Lung (tissue), 16 donors: ENCODE results near the gene MTARC2. TPM values are rescaled to one million over a fixed set of nuclear protein-coding genes. Genes with fewer than 3 reads are reported as not detected.

Experiments
- ATAC-seq: fragments of 200-7000 bp; cut with Tn5 transposase; one replicate; pipeline ENCODE4 v1.9.1; 2020; ENCODE audit warnings: moderate number of reproducible peaks; ENCODE audit not compliant: insufficient read depth, low FRiP score
- DNase-seq, 3 donors: peaks; one replicate each; pipeline ENCODE4 v3.0.0-alpha.2; 2013 to 2017
- H3K27ac ChIP-seq, 2 donors: one replicate each; pipeline ENCODE4 v1.5.1; 2013; ENCODE audit warnings: mild to moderate bottlenecking in 2 of 2, moderate library complexity in 2 of 2, control low read depth in 1 of 2, inconsistent platforms in 1 of 2, low read depth in 1 of 2, low read length in 1 of 2
- H3K27me3 ChIP-seq, 3 donors: one replicate each; pipeline ENCODE4 v1.5.1; 2013; ENCODE audit warnings: low read length in 2 of 3; ENCODE audit not compliant: control insufficient read depth in 3 of 3, insufficient read depth in 3 of 3
- H3K36me3 ChIP-seq, 4 donors: one replicate each; pipeline ENCODE4 v1.5.1; 2013; ENCODE audit warnings: low read length in 4 of 4, mild to moderate bottlenecking in 1 of 4, moderate library complexity in 1 of 4; ENCODE audit not compliant: control insufficient read depth in 4 of 4, insufficient read depth in 4 of 4
- H3K4me1 ChIP-seq, 5 donors: one replicate each; pipeline ENCODE4 v1.5.1; 2013; ENCODE audit warnings: low read length in 5 of 5, mild to moderate bottlenecking in 2 of 5, moderate library complexity in 1 of 5; ENCODE audit not compliant: control insufficient read depth in 5 of 5, insufficient read depth in 5 of 5
- H3K4me3 ChIP-seq: one replicate; pipeline ENCODE4 v1.5.1; 2013; ENCODE audit warnings: mild to moderate bottlenecking, control low read depth, moderate library complexity
- H3K9ac ChIP-seq, 2 donors: one replicate each; pipeline ENCODE4 v1.5.1; 2013; ENCODE audit warnings: low read length in 2 of 2, control low read depth in 1 of 2; ENCODE audit not compliant: insufficient read depth in 1 of 2
- H3K9me3 ChIP-seq, 4 donors: one replicate each; pipeline ENCODE4 v1.5.1; 2013; ENCODE audit warnings: low read length in 3 of 4, mild to moderate bottlenecking in 1 of 4, moderate library complexity in 1 of 4; ENCODE audit not compliant: control insufficient read depth in 4 of 4, insufficient read depth in 3 of 4
- CTCF ChIP-seq: IDR thresholded peaks from 2 replicates; pipeline ENCODE4 v1.5.1; 2012; ENCODE audit warnings: mild to moderate bottlenecking; ENCODE audit errors: control extremely low read depth, extremely low read depth
- WGBS, 2 donors: extraction: QIAGEN DNeasy Blood & Tissue Kit; methylation state at CpG; one replicate each; pipeline ENCODE4 v1.1.7; 2013; 5-methylcytosine and 5-hydroxymethylcytosine counted together
- long read RNA-seq, 5 donors: transcript quantifications; one replicate each; lab custom pipeline, GENCODE V29; 2026
- polyA plus RNA-seq, 2 donors: library from polyadenylated mRNA; stranded (reverse); fragments of 200-250 nt; gene quantifications; one replicate each; pipeline ENCODE4 v1.2.1, GENCODE V29; 2013
- total RNA-seq, 2 donors: library from RNA; depleted of rRNA in 1 of 2; stranded (reverse); fragments of >200 nt in 1 of 2; gene quantifications; one replicate each; pipeline ENCODE4 v1.2.1, GENCODE V29; 2014 to 2021
- donor health status: control.
- donor health status: control.
- donor health status: Bipolar disorder and iron deficiency.
- donor health status: healthy.
- donor health status: DM: yes; HTN: yes; CAD: no.

MTARC2 gene
- total RNA-seq (10 to 100 TPM; 42.9 to 49.9 TPM), polyA plus RNA-seq (10 to 100 TPM; 21.4 to 36.1 TPM)
- long read RNA-seq, donor 1, transcript MARC2-202 (8 exons, 2,134 nt) = major isoform, 11 of 19 reads
- long read RNA-seq, donor 1, partial matches to known transcripts = 5 of 19 reads
- long read RNA-seq, donor 1, other reads (novel, unspliced or antisense) = 0 of 19 reads
- long read RNA-seq, donor 2 = 0 reads
- long read RNA-seq, donor 3, partial matches to known transcripts = 6 of 9 reads
- long read RNA-seq, donor 3, other reads (novel, unspliced or antisense) = 0 of 9 reads
- long read RNA-seq, donor 4, partial matches to known transcripts = 0 of 1 reads
- long read RNA-seq, donor 4, other reads (novel, unspliced or antisense) = 0 of 1 reads
- long read RNA-seq, donor 5, transcript MARC2-202 (8 exons, 2,134 nt) = major isoform, 7 of 10 reads
- long read RNA-seq, donor 5, partial matches to known transcripts = 0 of 10 reads
- long read RNA-seq, donor 5, other reads (novel, unspliced or antisense) = 0 of 10 reads

GRCh38 chr1:220748089-220748934, at the start of gene MTARC2:
Gene MTARC2, plus strand, starts transcription at chr1:220748322. Its CDS starts 210 bp downstream, at chr1:220748532.
- peaks cover 0 to 4% (median under 1%) of the 10 kb centered on the region in 4 donors for H3K36me3 ChIP-seq
- peak within 1 kb of the TSS; percentile 82 for H3K4me3 ChIP-seq
- TF ChIP-seq CTCF = no peak
- ATAC-seq = peak; percentile 92
- no peaks in the 10 kb centered on the region for H3K27me3 ChIP-seq
- 1 to 2% methylated on average over 71 to 77 of the region's 77 CpGs for WGBS, 2 donors
- peaks cover 7 to 57% (median 22%) of the 10 kb centered on the region in 5 donors for H3K4me1 ChIP-seq
- peak within 1 kb of the TSS; percentile 95 for H3K27ac ChIP-seq
- peak within 1 kb of the TSS; percentile 55 to 89 for H3K9ac ChIP-seq
- DNase-seq = peak; percentile 90 to 96 (median 94)
- peaks cover 0 to 3% (median 0%) of the 10 kb centered on the region in 4 donors for H3K9me3 ChIP-seq

- ATAC-seq = no peak
- Histone ChIP-seq H3K4me3 (no peak overlapping the region), H3K9ac (no peak overlapping the region), H3K36me3 (peaks cover 0 to 4% (median 1%) of the 10 kb centered on the region in 4 donors), H3K27ac (no peak overlapping the region), H3K27me3 (no peaks in the 10 kb centered on the region), H3K4me1 (peaks cover 0 to 9% (median 4%) of the 10 kb centered on the region in 5 donors), H3K9me3 (no peaks in the 10 kb centered on the region)
- TF ChIP-seq CTCF = no peak
- no peak for DNase-seq
- 77 to 87% methylated on average over 5 of the region's 5 CpGs for WGBS, 2 donors
Measured at GRCh38 chr1:220698607-220699016, 49.5 kb upstream of the MTARC2 start.

- H3K4me1 ChIP-seq = peaks cover 0 to 9% (median 4%) of the 10 kb centered on the region in 5 donors
- H3K9ac ChIP-seq = no peak overlapping the region
- 86 to 92% methylated on average over 3 of the region's 3 CpGs for WGBS, 2 donors
- peaks cover 0 to 4% (median 1%) of the 10 kb centered on the region in 4 donors for H3K36me3 ChIP-seq
- H3K4me3 ChIP-seq = no peak overlapping the region
- no peaks in the 10 kb centered on the region for H3K27me3 ChIP-seq
- TF ChIP-seq CTCF = no peak
- H3K27ac ChIP-seq = no peak overlapping the region
- no peak for ATAC-seq
- DNase-seq = no peak
- no peaks in the 10 kb centered on the region for H3K9me3 ChIP-seq
Measured at GRCh38 chr1:220699044-220699443, 49.1 kb upstream of the MTARC2 start.
